Effector memory CD8-positive, alpha-beta T cell (primary cell): ENCODE measurements around the gene RAP1GAP.

Experiments
- ATAC-seq: fragments of 150-1000 bp; cut with Tn5 transposase; replicated peaks from 2 replicates; pipeline ENCODE4 v1.10.0; 2021; ENCODE audit warnings: mild to moderate bottlenecking, moderate library complexity
- DNase-seq, 3 experiments: peaks; one replicate each; pipeline ENCODE4 v3.0.0; 2021
- H3K27ac Mint-ChIP-seq, 2 donors: one replicate each; pipeline ENCODE4 v1.8.0; 2022; ENCODE audit warnings: mild to moderate bottlenecking in 2 of 2, mixed read lengths in 2 of 2, moderate library complexity in 2 of 2
- H3K27me3 Mint-ChIP-seq, 2 donors: one replicate each; pipeline ENCODE4 v1.8.0; 2022; ENCODE audit warnings: mixed read lengths in 2 of 2
- H3K36me3 Mint-ChIP-seq: one replicate; pipeline ENCODE4 v1.8.0; 2022; ENCODE audit warnings: mild to moderate bottlenecking, moderate library complexity, mixed read lengths; ENCODE audit not compliant: insufficient read depth
- H3K4me1 Mint-ChIP-seq, 2 donors: one replicate each; pipeline ENCODE4 v1.8.0; 2022; ENCODE audit warnings: low read depth in 2 of 2, mixed read lengths in 2 of 2
- H3K4me3 Mint-ChIP-seq, 2 donors: one replicate each; pipeline ENCODE4 v1.8.0; 2022; ENCODE audit warnings: mild to moderate bottlenecking in 2 of 2, mixed read lengths in 2 of 2, moderate library complexity in 2 of 2
- H3K9me3 Mint-ChIP-seq, 2 donors: one replicate each; pipeline ENCODE4 v1.8.0; 2022; ENCODE audit warnings: mixed read lengths in 2 of 2

Gene RAP1GAP

GRCh38 chr1:21663248-21663950, 5.8 kb downstream of the RAP1GAP start:
- peaks cover 5 to 11% of the 10 kb centered on the region in 2 donors for H3K4me1 Mint-ChIP-seq
- no peaks in the 10 kb centered on the region for H3K9me3 Mint-ChIP-seq
- no peak overlapping the region for H3K27ac Mint-ChIP-seq
- peaks cover 9% of the 10 kb centered on the region for H3K36me3 Mint-ChIP-seq
- peaks cover 57 to 81% of the 10 kb centered on the region in 2 donors for H3K27me3 Mint-ChIP-seq
- ATAC-seq, result no peak
- DNase-seq, result no peak
- H3K4me3 Mint-ChIP-seq, result no peak overlapping the region

GRCh38 chr1:21662426-21663247, 6.5 kb downstream of the RAP1GAP start:
- H3K4me3 Mint-ChIP-seq, result no peak overlapping the region
- H3K27me3 Mint-ChIP-seq, result peaks cover 49 to 73% of the 10 kb centered on the region in 2 donors
- ATAC-seq, result no peak
- no peak for DNase-seq
- H3K4me1 Mint-ChIP-seq, result peaks cover 5 to 7% of the 10 kb centered on the region in 2 donors
- peaks cover 9% of the 10 kb centered on the region for H3K36me3 Mint-ChIP-seq
- H3K27ac Mint-ChIP-seq, result no peak overlapping the region
- H3K9me3 Mint-ChIP-seq, result no peaks in the 10 kb centered on the region

- H3K27me3 Mint-ChIP-seq, result peaks cover 42 to 70% of the 10 kb centered on the region in 2 donors
- H3K9me3 Mint-ChIP-seq, result no peaks in the 10 kb centered on the region
- no peak overlapping the region for H3K27ac Mint-ChIP-seq
- DNase-seq, result no peak
- ATAC-seq, result no peak
- peaks cover 9% of the 10 kb centered on the region for H3K36me3 Mint-ChIP-seq
- peaks cover 5 to 7% of the 10 kb centered on the region in 2 donors for H3K4me1 Mint-ChIP-seq
- no peak overlapping the region for H3K4me3 Mint-ChIP-seq
Measured at GRCh38 chr1:21661886-21662285, 7.3 kb downstream of the RAP1GAP start.

DNA sequence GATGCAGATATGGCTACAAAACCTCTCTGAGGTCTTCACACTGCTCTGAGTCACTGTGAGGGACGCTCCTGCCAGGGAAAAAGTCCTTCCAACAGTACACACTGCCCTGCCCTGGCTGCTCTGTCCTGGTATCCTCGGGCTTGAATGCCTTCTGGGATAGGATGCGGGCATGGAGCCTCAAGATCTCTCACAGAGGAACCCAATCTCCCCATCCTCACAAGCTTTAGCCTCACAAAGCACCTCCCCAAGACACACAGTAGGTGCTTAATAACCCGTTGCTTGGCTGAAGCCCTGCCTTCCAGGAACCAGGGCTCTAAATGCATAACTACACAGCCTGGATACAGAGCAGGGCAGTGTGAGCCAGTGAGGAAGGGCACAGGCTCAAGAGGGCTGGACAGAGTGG, 9.2 kb downstream of the RAP1GAP start:
- Mint-ChIP-seq H3K4me3 (peak overlapping the region; percentile 58 to 63), H3K27ac (no peak overlapping the region), H3K27me3 (peaks cover 26 to 53% of the 10 kb centered on the region in 2 donors), H3K4me1 (peaks cover 5 to 7% of the 10 kb centered on the region in 2 donors), H3K9me3 (no peaks in the 10 kb centered on the region), H3K36me3 (peaks cover 9% of the 10 kb centered on the region)
- ATAC-seq (no peak), DNase-seq (no peak)

DNA sequence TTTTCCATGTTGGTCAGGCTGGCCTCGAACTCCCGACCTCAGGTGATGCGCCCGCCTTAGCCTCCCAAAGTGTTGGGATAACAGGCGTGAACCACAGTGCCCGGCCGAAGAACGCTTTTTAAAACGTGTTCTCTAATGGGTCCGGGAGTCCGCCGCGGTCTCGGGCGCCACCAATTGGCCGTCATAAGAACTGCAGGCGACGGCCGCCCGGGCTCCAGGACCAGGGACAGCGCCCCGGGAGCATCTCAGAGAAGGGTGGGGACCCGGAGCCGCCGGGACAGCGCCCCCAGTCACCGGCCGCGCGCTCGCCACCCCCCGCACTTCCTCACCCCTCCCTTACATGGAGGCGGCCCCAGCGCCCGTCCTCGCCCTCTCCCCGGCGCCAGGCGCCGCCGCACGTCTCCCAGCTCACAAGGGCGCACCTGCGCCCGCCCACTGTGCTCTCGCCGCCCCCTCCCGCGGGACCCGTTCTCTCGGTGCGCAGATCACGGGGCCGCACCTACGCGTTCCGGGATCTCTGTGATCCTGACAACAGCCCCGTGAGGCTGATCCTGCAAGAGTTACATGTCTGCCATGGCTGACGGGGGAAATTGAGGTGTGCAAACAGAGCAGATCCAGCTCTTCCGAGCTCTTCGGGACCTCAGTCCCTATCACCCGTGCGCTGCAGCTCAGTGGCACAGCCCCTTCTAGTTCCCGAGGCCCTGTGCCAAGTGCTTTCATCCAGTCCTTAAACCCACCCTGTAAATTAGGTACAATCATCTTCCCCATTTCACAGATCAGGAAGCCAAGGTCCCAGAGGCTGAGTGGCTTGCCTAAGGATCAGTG, 9.8 kb downstream of the RAP1GAP start:
- peak; percentile 78 to 90 (median 85) for DNase-seq
- ATAC-seq, result peak; percentile 98
- Mint-ChIP-seq H3K4me3 (peak overlapping the region; percentile 58 to 63), H3K4me1 (peaks cover 5 to 7% of the 10 kb centered on the region in 2 donors), H3K9me3 (no peaks in the 10 kb centered on the region), H3K27ac (no peak overlapping the region), H3K36me3 (peaks cover 9% of the 10 kb centered on the region), H3K27me3 (peaks cover 19 to 47% of the 10 kb centered on the region in 2 donors)

GRCh38 chr1:21657456-21658190, 11.5 kb downstream of the RAP1GAP start:
- DNase-seq (no peak), ATAC-seq (no peak)
- Mint-ChIP-seq H3K4me1 (peaks cover 6 to 10% of the 10 kb centered on the region in 2 donors), H3K36me3 (peaks cover 12% of the 10 kb centered on the region), H3K27ac (no peak overlapping the region), H3K9me3 (no peaks in the 10 kb centered on the region), H3K4me3 (no peak overlapping the region), H3K27me3 (peaks cover 14 to 32% of the 10 kb centered on the region in 2 donors)

GRCh38 chr1:21655748-21656147, 13.4 kb downstream of the RAP1GAP start:
- Mint-ChIP-seq H3K9me3 (no peaks in the 10 kb centered on the region), H3K36me3 (peaks cover 15% of the 10 kb centered on the region), H3K4me3 (no peak overlapping the region), H3K27me3 (peaks cover 9 to 20% of the 10 kb centered on the region in 2 donors), H3K27ac (no peak overlapping the region), H3K4me1 (peaks cover 20 to 22% of the 10 kb centered on the region in 2 donors)
- no peak for ATAC-seq
- DNase-seq, result no peak

DNA sequence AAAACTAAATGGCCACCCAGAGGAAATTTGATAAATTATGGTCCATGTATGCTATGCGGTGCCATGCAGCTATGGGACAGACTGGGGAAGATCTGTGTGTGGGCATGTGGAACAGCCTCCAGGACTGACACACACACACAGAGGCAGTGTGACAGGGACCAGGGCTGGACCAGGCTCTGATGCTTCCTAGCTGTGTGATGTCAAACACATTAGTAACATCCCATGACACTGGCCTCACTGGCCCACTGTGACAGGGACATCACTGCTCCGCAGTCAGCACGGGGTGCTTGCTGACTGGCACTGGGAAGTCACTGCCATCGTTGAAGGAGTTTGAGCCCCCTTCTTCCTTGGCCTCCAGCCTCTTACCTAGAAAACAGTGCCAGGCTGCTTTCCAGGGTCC, 13.9 kb downstream of the RAP1GAP start:
- H3K4me1 Mint-ChIP-seq, result peaks cover 20 to 23% of the 10 kb centered on the region in 2 donors
- H3K36me3 Mint-ChIP-seq, result peaks cover 15% of the 10 kb centered on the region
- no peak overlapping the region for H3K4me3 Mint-ChIP-seq
- H3K9me3 Mint-ChIP-seq, result no peaks in the 10 kb centered on the region
- DNase-seq (no peak), ATAC-seq (no peak)
- H3K27ac Mint-ChIP-seq, result no peak overlapping the region
- peaks cover 5 to 15% of the 10 kb centered on the region in 2 donors for H3K27me3 Mint-ChIP-seq

- Mint-ChIP-seq H3K4me1 (peaks cover 15 to 17% of the 10 kb centered on the region in 2 donors), H3K27ac (no peak overlapping the region), H3K4me3 (no peak overlapping the region), H3K9me3 (no peaks in the 10 kb centered on the region), H3K27me3 (peaks cover 5 to 17% of the 10 kb centered on the region in 2 donors), H3K36me3 (peaks cover 13% of the 10 kb centered on the region)
- DNase-seq (no peak), ATAC-seq (no peak)
Measured at GRCh38 chr1:21654209-21654608, 14.9 kb downstream of the RAP1GAP start.

DNA sequence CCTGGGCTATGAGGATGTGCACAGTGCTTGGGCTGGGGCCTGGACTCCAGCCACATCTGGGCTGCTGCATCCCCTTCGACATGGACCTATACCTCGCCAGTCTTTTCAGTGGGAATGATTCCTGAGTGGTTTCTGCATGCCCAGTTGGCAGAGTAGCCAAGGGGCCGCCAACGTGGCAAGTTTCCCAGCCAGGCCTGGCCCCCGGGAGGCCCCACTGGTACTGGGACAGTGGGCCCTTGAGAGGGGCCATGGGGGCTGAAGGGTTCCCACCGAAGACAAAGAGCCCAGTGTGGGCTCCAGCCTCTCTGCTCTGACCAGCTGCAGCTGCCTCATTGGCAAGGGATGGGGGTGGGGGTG, 15.4 kb downstream of the RAP1GAP start:
- H3K27me3 Mint-ChIP-seq, result peaks cover 5 to 22% of the 10 kb centered on the region in 2 donors
- H3K4me3 Mint-ChIP-seq, result no peak overlapping the region
- DNase-seq (no peak), ATAC-seq (no peak)
- H3K36me3 Mint-ChIP-seq, result peaks cover 9% of the 10 kb centered on the region
- no peak overlapping the region for H3K27ac Mint-ChIP-seq
- no peaks in the 10 kb centered on the region for H3K9me3 Mint-ChIP-seq
- peaks cover 15 to 17% of the 10 kb centered on the region in 2 donors for H3K4me1 Mint-ChIP-seq

DNA sequence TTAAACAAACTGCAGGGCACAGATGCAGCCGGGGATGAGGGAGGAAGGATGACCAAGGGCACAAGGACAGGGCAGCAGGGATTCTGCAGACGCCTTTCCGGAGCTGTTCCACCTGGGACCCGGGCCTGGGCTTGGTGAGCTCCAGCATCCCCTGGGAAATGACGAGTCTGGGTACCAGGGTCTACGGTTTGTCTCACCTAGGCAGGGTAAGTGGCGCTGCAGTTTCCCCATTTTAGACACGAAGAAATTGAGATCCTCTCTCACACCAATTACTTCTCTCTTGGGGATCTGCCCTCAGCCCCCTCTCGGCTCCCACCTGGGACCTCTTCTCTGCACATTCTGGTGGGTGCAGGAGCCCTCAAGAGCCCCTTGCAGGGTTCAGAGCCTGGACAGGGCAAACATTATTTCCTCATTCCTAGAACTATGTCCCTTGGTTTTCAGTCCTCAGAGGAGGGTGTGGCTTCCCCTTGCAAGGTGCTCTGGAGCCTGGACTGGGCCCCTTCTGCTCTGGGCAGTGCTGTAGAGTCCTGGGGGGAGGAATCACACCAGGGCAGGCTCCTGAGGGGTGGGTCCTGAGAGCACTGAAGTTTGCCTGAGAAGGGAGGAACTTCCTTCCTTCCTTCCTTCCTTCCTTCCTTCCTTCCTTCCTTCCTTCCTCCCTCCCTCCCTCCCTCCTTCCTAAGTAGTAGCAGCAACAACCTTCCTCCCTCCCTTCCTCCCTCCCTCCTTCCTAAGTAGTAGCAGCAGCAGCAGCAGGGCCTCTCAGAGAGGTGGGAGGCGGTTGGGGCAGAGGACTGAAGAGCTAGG, 16.0 kb downstream of the RAP1GAP start:
- H3K36me3 Mint-ChIP-seq, result peaks cover 6% of the 10 kb centered on the region
- DNase-seq (no peak), ATAC-seq (no peak)
- H3K27ac Mint-ChIP-seq, result peak overlapping the region in 1 of 2 donors; percentile 35
- peak overlapping the region; percentile 81 to 83 for H3K4me3 Mint-ChIP-seq
- peaks cover 10 to 28% of the 10 kb centered on the region in 2 donors for H3K27me3 Mint-ChIP-seq
- peaks cover 15 to 17% of the 10 kb centered on the region in 2 donors for H3K4me1 Mint-ChIP-seq
- no peaks in the 10 kb centered on the region for H3K9me3 Mint-ChIP-seq
